Upper lobe of left lung (tissue), 6 donors: ENCODE data around the gene ANKS1A. TPM values are rescaled to one million over a fixed set of nuclear protein-coding genes. Genes with fewer than 3 reads are reported as not detected.
"Not testable (repeated sequence)": the region's sequence is repeated elsewhere in the genome, so short reads cannot be mapped to it uniquely, and the experiment has no call there.

Source experiments
- ATAC-seq, 2 donors: fragments of 200-7000 bp; cut with Tn5 transposase; one replicate each; pipeline ENCODE4 v1.9.1; 2022; ENCODE audit warnings: mild to moderate bottlenecking in 2 of 2, moderate library complexity in 2 of 2; ENCODE audit not compliant: low FRiP score in 2 of 2
- DNase-seq, 2 donors: peaks; one replicate each; pipeline ENCODE4 v3.0.0-alpha.2; 2019 to 2020
- H3K27ac ChIP-seq, 4 donors: fragments of 200-600 bp; sonication (generic); one replicate each; pipeline ENCODE4 v1.5.1; 2016 to 2019
- H3K27me3 ChIP-seq, 4 donors: fragments of 200-600 bp; sonication (generic); one replicate each; pipeline ENCODE4 v1.5.1; 2017 to 2019
- H3K36me3 ChIP-seq, 4 donors: fragments of 200-600 bp; sonication (generic); one replicate each; pipeline ENCODE4 v1.5.1; 2016 to 2019
- H3K4me1 ChIP-seq, 4 donors: fragments of 200-600 bp; sonication (generic); one replicate each; pipeline ENCODE4 v1.5.1; 2018 to 2019
- H3K4me3 ChIP-seq, 4 donors: fragments of 200-600 bp; sonication (generic); one replicate each; pipeline ENCODE4 v1.5.1; 2017 to 2019; ENCODE audit warnings: mild to moderate bottlenecking in 2 of 4, moderate library complexity in 1 of 4
- H3K9me3 ChIP-seq, 4 donors: fragments of 200-600 bp; sonication (generic); one replicate each; pipeline ENCODE4 v1.5.1; 2018 to 2019
- CTCF ChIP-seq, 6 experiments: fragments of 450-650 bp in 4 of 6; fragments of 200-600 bp in 2 of 6; sonication (generic) in 2 of 6; IDR thresholded peaks; one replicate each; pipeline ENCODE4 v1.5.1; 2016 to 2019; ENCODE audit warnings: antibody characterized with exemption in 6 of 6
- EP300 ChIP-seq, 4 donors: sonication (generic); formaldehyde crosslinking; IDR thresholded peaks; one replicate each; pipeline ENCODE4 v1.5.1; 2017; ENCODE audit warnings: antibody characterized with exemption in 4 of 4, control low read depth in 2 of 4
- POLR2A ChIP-seq, 4 donors: fragments of 450-650 bp; IDR thresholded peaks; one replicate each; pipeline ENCODE4 v1.5.1; 2016 to 2017; ENCODE audit warnings: antibody characterized with exemption in 4 of 4, mild to moderate bottlenecking in 2 of 4
- POLR2AphosphoS5 ChIP-seq, 2 donors: sonication (generic); formaldehyde crosslinking; IDR thresholded peaks; one replicate each; pipeline ENCODE4 v1.5.1; 2017; ENCODE audit warnings: antibody characterized with exemption in 2 of 2
- WGBS, 2 donors: methylation state at CpG; one replicate each; pipeline ENCODE4 v1.1.5; 2017 to 2018; 5-methylcytosine and 5-hydroxymethylcytosine counted together
- total RNA-seq, 6 donors: library from RNA; depleted of rRNA in 4 of 6; stranded (reverse); fragments of >200 nt in 4 of 6; gene quantifications; one replicate each; pipeline versions ENCODE4 v1.1.0 to v1.2.1, GENCODE V29; 2016 to 2021
- donor health status: DM: no; HTN: no; CAD: no; lungs with moderate emphysema.
- donor health status: DM: no; HTN: yes; CAD: no; lungs with severe emphysema.

The ANKS1A gene
- total RNA-seq, 6 donors from 2014 or later, result 47.2 to 85.3 (median 53.5) TPM

GRCh38 chr6:34987506-34987905, 98.5 kb downstream of the ANKS1A start:
- WGBS, 2 donors, result 84 to 94% methylated on average over 5 of the region's 5 CpGs
- H3K27me3 ChIP-seq, result no peaks in the 10 kb centered on the region
- no peak for DNase-seq
- H3K36me3 ChIP-seq, result peaks cover 10 to 87% (median 41%) of the 10 kb centered on the region in 4 donors
- H3K4me3 ChIP-seq, result no peak overlapping the region
- no peak for ATAC-seq
- peaks cover 0 to 11% (median 7%) of the 10 kb centered on the region in 4 donors for H3K4me1 ChIP-seq
- TF ChIP-seq POLR2A (IDR thresholded peaks at IDR 0.05) (no peak), EP300 (IDR thresholded peaks at IDR 0.05) (no peak), POLR2AphosphoS5 (IDR thresholded peaks at IDR 0.05) (no peak), CTCF (IDR thresholded peaks at IDR 0.05) (no peak)
- no peaks in the 10 kb centered on the region for H3K9me3 ChIP-seq
- peak overlapping the region in 1 of 4 donors; percentile 36 for H3K27ac ChIP-seq

GRCh38 chr6:34990971-34991560, 102.0 kb downstream of the ANKS1A start:
- Histone ChIP-seq H3K27me3 (no peaks in the 10 kb centered on the region), H3K9me3 (no peaks in the 10 kb centered on the region), H3K4me1 (peaks cover 0 to 11% (median 7%) of the 10 kb centered on the region in 4 donors), H3K36me3 (peaks cover 3 to 84% (median 41%) of the 10 kb centered on the region in 4 donors), H3K27ac (peak overlapping the region in 1 of 4 donors; percentile 9), H3K4me3 (no peak overlapping the region)
- no peak for DNase-seq
- ATAC-seq, result peak; percentile 26 to 53
- 78 to 86% methylated on average over 2 of the region's 2 CpGs for WGBS, 2 donors
- no peak for TF ChIP-seq CTCF (IDR thresholded peaks at IDR 0.05)
- no peak for TF ChIP-seq POLR2A (IDR thresholded peaks at IDR 0.05)
- TF ChIP-seq EP300 (IDR thresholded peaks at IDR 0.05), result no peak
- no peak for TF ChIP-seq POLR2AphosphoS5 (IDR thresholded peaks at IDR 0.05)

- H3K27ac ChIP-seq, result no peak overlapping the region
- H3K4me3 ChIP-seq, result no peak overlapping the region
- ATAC-seq, result no peak
- no peaks in the 10 kb centered on the region for H3K9me3 ChIP-seq
- no peaks in the 10 kb centered on the region for H3K27me3 ChIP-seq
- peaks cover 0 to 2% (median 0%) of the 10 kb centered on the region in 4 donors for H3K4me1 ChIP-seq
- no peak for DNase-seq
- TF ChIP-seq CTCF (IDR thresholded peaks at IDR 0.05) (no peak), POLR2AphosphoS5 (IDR thresholded peaks at IDR 0.05) (no peak), POLR2A (IDR thresholded peaks at IDR 0.05) (no peak), EP300 (IDR thresholded peaks at IDR 0.05) (no peak)
- WGBS, 2 donors, result 96% methylated on average over 3 of the region's 3 CpGs
- peaks cover 3 to 79% (median 41%) of the 10 kb centered on the region in 4 donors for H3K36me3 ChIP-seq
These were observed 103.3 kb downstream of the ANKS1A start for GRCh38 chr6:34992376-34992775.

- no peak for TF ChIP-seq CTCF (IDR thresholded peaks at IDR 0.05)
- TF ChIP-seq POLR2AphosphoS5 (IDR thresholded peaks at IDR 0.05), result no peak
- TF ChIP-seq EP300 (IDR thresholded peaks at IDR 0.05), result no peak
- TF ChIP-seq POLR2A (IDR thresholded peaks at IDR 0.05), result no peak
- Histone ChIP-seq H3K27me3 (no peaks in the 10 kb centered on the region), H3K27ac (no peak overlapping the region), H3K4me1 (no peaks in the 10 kb centered on the region), H3K4me3 (no peak overlapping the region), H3K36me3 (peaks cover 3 to 79% (median 41%) of the 10 kb centered on the region in 4 donors), H3K9me3 (no peaks in the 10 kb centered on the region)
- ATAC-seq (no peak), DNase-seq (no peak)
- 86 to 90% methylated on average over 3 of the region's 3 CpGs for WGBS, 2 donors
These were observed 104.2 kb downstream of the ANKS1A start for GRCh38 chr6:34993213-34993612.

- 87 to 93% methylated on average over 7 of the region's 7 CpGs for WGBS, 2 donors
These were observed 105.6 kb downstream of the ANKS1A start for GRCh38 chr6:34994693-34995092.

GRCh38 chr6:34998417-34998816, 109.4 kb downstream of the ANKS1A start:
- H3K4me1 ChIP-seq, ATAC-seq, H3K4me3 ChIP-seq, H3K27me3 ChIP-seq, H3K27ac ChIP-seq, H3K9me3 ChIP-seq, DNase-seq: not testable (repeated sequence)
- peaks cover 0 to 57% (median 19%) of the 10 kb centered on the region in 4 donors for H3K36me3 ChIP-seq
- 91 to 95% methylated on average over 8 of the region's 8 CpGs for WGBS, 2 donors

More at GRCh38 chr6:34994693-34995092, 105.6 kb downstream of the ANKS1A start:
- TF ChIP-seq EP300 (IDR thresholded peaks at IDR 0.05) (no peak), POLR2AphosphoS5 (IDR thresholded peaks at IDR 0.05) (no peak), CTCF (IDR thresholded peaks at IDR 0.05) (no peak), POLR2A (IDR thresholded peaks at IDR 0.05) (no peak)
- DNase-seq (no peak), ATAC-seq (no peak)
- Histone ChIP-seq H3K9me3 (no peaks in the 10 kb centered on the region), H3K27ac (no peak overlapping the region), H3K4me1 (no peaks in the 10 kb centered on the region), H3K27me3 (no peaks in the 10 kb centered on the region), H3K36me3 (peaks cover 3 to 74% (median 35%) of the 10 kb centered on the region in 4 donors), H3K4me3 (no peak overlapping the region)

- ATAC-seq, H3K27me3 ChIP-seq, H3K4me1 ChIP-seq, H3K27ac ChIP-seq, DNase-seq, H3K9me3 ChIP-seq, H3K4me3 ChIP-seq: not testable (repeated sequence)
- H3K36me3 ChIP-seq, result peaks cover 0 to 53% (median 12%) of the 10 kb centered on the region in 4 donors
- 83 to 99% methylated on average over 7 of the region's 7 CpGs for WGBS, 2 donors
These were observed 110.1 kb downstream of the ANKS1A start for GRCh38 chr6:34999153-34999552.
